ENCODE results near the gene ARMC3. TPM values are rescaled to one million over a fixed set of nuclear protein-coding genes. Genes with fewer than 3 reads are reported as not detected.

ARMC3 gene
- total and polyA plus RNA-seq, 9 donors = 1.6 to 39.8 (median 3.0) TPM; not detected in 4

GRCh38 chr10:22958338-22958737 is 30.5 kb downstream of the ARMC3 start:
- Histone ChIP-seq H3K4me3 (no peak overlapping the region), H3K27me3 (no peaks in the 10 kb centered on the region), H3K36me3 (no peaks in the 10 kb centered on the region), H3K9me3 (no peaks in the 10 kb centered on the region), H3K27ac (no peak overlapping the region), H3K4me1 (ENCODE audit: insufficient read depth) (no peaks in the 10 kb centered on the region)
- no peak for DNase-seq
- intact Hi-C loops (cut with DNase I) = no loop called here
- whole genome bisulfite sequencing, 3 donors = 71 to 73% (median 73%) methylated on average over 2 of the region's 2 CpGs
- no peak for TF ChIP-seq EP300 (IDR thresholded peaks at IDR 0.05)

DNA sequence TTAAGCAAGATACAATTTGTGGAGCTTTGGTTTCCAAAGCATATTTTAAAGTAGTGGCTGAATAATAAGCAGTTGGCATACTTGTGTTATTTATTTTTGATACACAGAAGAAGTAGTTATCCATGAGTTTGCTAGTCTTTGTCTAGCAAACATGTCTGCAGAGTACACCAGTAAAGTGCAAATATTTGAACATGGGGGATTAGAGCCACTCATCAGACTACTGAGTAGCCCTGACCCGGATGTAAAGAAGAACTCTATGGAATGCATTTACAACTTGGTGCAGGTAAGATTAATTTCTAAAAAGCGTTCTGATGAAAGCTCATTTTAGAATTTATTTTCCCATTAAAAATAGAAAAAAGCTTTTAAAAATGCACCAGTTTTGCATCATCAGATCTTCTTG is 31.4 kb downstream of the ARMC3 start:
- H3K4me1 ChIP-seq (ENCODE audit: insufficient read depth) = no peaks in the 10 kb centered on the region
- no peak overlapping the region for H3K27ac ChIP-seq
- no peaks in the 10 kb centered on the region for H3K27me3 ChIP-seq
- 80 to 81% (median 80%) methylated on average over 2 of the region's 2 CpGs for WGBS, 3 donors
- H3K4me3 ChIP-seq = no peak overlapping the region
- no peak for TF ChIP-seq CTCF (IDR thresholded peaks at IDR 0.05)
- no peak for TF ChIP-seq EP300 (IDR thresholded peaks at IDR 0.05)
- TF ChIP-seq POLR2A (IDR thresholded peaks at IDR 0.05) = no peak
- no peak for DNase-seq
- H3K36me3 ChIP-seq = no peaks in the 10 kb centered on the region
- no peaks in the 10 kb centered on the region for H3K9me3 ChIP-seq
- intact Hi-C loops (cut with DNase I) = no loop called here

- Histone ChIP-seq H3K27ac (no peak overlapping the region), H3K36me3 (no peaks in the 10 kb centered on the region), H3K4me3 (no peak overlapping the region), H3K4me1 (ENCODE audit: insufficient read depth) (no peaks in the 10 kb centered on the region), H3K27me3 (no peaks in the 10 kb centered on the region), H3K9me3 (no peaks in the 10 kb centered on the region)
- no peak for DNase-seq
- no peak for TF ChIP-seq POLR2A (IDR thresholded peaks at IDR 0.05)
- TF ChIP-seq EP300 (IDR thresholded peaks at IDR 0.05) = no peak
- no peak for TF ChIP-seq CTCF (IDR thresholded peaks at IDR 0.05)
- 58 to 63% (median 59%) methylated on average over 3 of the region's 3 CpGs for WGBS, 3 donors
- intact Hi-C loops (cut with DNase I) = no loop called here
Observed at GRCh38 chr10:22959950-22960349, 32.1 kb downstream of the ARMC3 start.

GRCh38 chr10:22962817-22963216 is 35.0 kb downstream of the ARMC3 start:
- H3K4me3 ChIP-seq = no peak overlapping the region
- no peaks in the 10 kb centered on the region for H3K36me3 ChIP-seq
- H3K4me1 ChIP-seq (ENCODE audit: insufficient read depth) = no peaks in the 10 kb centered on the region
- intact Hi-C loops (cut with DNase I) = no loop called here
- H3K9me3 ChIP-seq = no peaks in the 10 kb centered on the region
- TF ChIP-seq CTCF (IDR thresholded peaks at IDR 0.05) (no peak), EP300 (IDR thresholded peaks at IDR 0.05) (no peak)
- no peaks in the 10 kb centered on the region for H3K27me3 ChIP-seq
- 90 to 95% (median 93%) methylated on average over 1 of the region's 1 CpG for WGBS, 3 donors
- H3K27ac ChIP-seq = no peak overlapping the region
- DNase-seq = no peak

DNA sequence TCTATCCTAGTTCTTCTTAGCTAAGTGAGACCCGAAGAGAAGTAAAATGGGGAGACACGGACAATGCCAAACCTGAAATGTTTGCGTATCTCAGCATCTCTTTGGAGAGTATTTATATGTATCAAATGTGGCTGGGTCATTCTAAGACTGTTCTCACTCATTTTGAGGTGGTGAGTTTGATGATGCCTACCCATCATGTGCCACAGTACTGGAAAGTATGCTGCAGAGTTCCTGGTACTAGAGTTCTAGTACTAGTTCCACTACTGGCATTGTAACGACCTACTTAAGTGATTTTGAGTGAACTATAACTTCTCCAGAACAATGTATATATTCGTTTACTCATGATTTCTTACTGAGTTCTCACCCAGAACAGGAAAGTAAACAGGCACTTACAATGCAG is 41.9 kb downstream of the ARMC3 start:
- 78 to 87% (median 79%) methylated on average over 5 of the region's 5 CpGs for whole genome bisulfite sequencing, 3 donors
- no peak for DNase-seq
- Histone ChIP-seq H3K4me1 (ENCODE audit: insufficient read depth) (no peaks in the 10 kb centered on the region), H3K36me3 (no peaks in the 10 kb centered on the region), H3K9me3 (no peaks in the 10 kb centered on the region), H3K27ac (no peak overlapping the region), H3K4me3 (no peak overlapping the region), H3K27me3 (no peaks in the 10 kb centered on the region)
- TF ChIP-seq POLR2A (IDR thresholded peaks at IDR 0.05) (no peak), EP300 (IDR thresholded peaks at IDR 0.05) (no peak), CTCF (IDR thresholded peaks at IDR 0.05) (no peak)
- intact Hi-C loops (cut with DNase I) = loop anchor here in 1 of 4 donors (5.0 kb wide), 1 partner anchor 507 kb away; no protein-coding TSS in a partner anchor

Data from ovary (tissue), 9 donors.